GM19397 (cell line): Measurements from ENCODE around the gene UBQLN4.

ENCODE experiments used
- ATAC-seq: cut with Tn5 transposase; IDR thresholded peaks from one replicate; pipeline ENCODE4 v1.9.1; 2021; ENCODE audit warnings: mild to moderate bottlenecking, moderate library complexity; ENCODE audit not compliant: unreplicated experiment

UBQLN4 gene

GRCh38 chr1:156020293-156021092, 33.1 kb downstream of the UBQLN4 start, which contains the start of gene SSR2:
SSR2 (minus strand) TSS chr1:156020951; CDS start chr1:156020167, 784 bp downstream.
- ATAC-seq = peak; percentile 82

GRCh38 chr1:156019946-156020292, 33.7 kb downstream of the UBQLN4 start:
- ATAC-seq = no peak

GRCh38 chr1:156014829-156015228, 38.8 kb downstream of the UBQLN4 start:
- no peak for ATAC-seq

GRCh38 chr1:156012051-156012817, 41.4 kb downstream of the UBQLN4 start:
- peak; percentile 62 for ATAC-seq

GRCh38 chr1:156009404-156009803, 44.2 kb downstream of the UBQLN4 start:
- ATAC-seq = no peak

GRCh38 chr1:156006666-156007376, 46.8 kb downstream of the UBQLN4 start:
- ATAC-seq = no peak

GRCh38 chr1:156004843-156005584, 48.6 kb downstream of the UBQLN4 start:
- ATAC-seq = no peak

GRCh38 chr1:156003923-156004188, 49.7 kb downstream of the UBQLN4 start:
- ATAC-seq = no peak

GRCh38 chr1:156002188-156002911, 51.2 kb downstream of the UBQLN4 start:
- no peak for ATAC-seq

- no peak for ATAC-seq
Observed at GRCh38 chr1:156001662-156002171, 51.9 kb downstream of the UBQLN4 start.

- no peak for ATAC-seq
Observed at GRCh38 chr1:156001021-156001661, 52.5 kb downstream of the UBQLN4 start.

- ATAC-seq = no peak
Observed at GRCh38 chr1:155999964-156000363, 53.6 kb downstream of the UBQLN4 start.

- ATAC-seq = no peak
Observed at GRCh38 chr1:155996166-155996565, 57.4 kb downstream of the UBQLN4 start.

GRCh38 chr1:155993595-155993994, 60.0 kb downstream of the UBQLN4 start:
- ATAC-seq = no peak

GRCh38 chr1:155990005-155990739, 63.4 kb downstream of the UBQLN4 start:
- no peak for ATAC-seq

GRCh38 chr1:155989242-155990004, 64.2 kb downstream of the UBQLN4 start:
- ATAC-seq = no peak
